ENCODE data around the gene DCAKD. TPM values are rescaled to one million over a fixed set of nuclear protein-coding genes. Genes with fewer than 3 reads are reported as not detected.
A peak's percentile ranks its signal among the peaks of the same experiment; 100 is the strongest.

Gene DCAKD
- total RNA-seq, 1 experiment from 2014 or later: 48.3 TPM

GRCh38 chr17:45040459-45040858 lies 11.0 kb downstream of the DCAKD start:
- Histone ChIP-seq H3K9me3 (ENCODE audit: control insufficient read depth, low read depth, low read length) (no peaks in the 10 kb centered on the region), H2AFZ (ENCODE audit: low read length) (no peak overlapping the region), H4K20me1 (ENCODE audit: control insufficient read depth, insufficient read depth, insufficient read length) (peaks cover 3% of the 10 kb centered on the region), H4K5ac (ENCODE audit: insufficient read length, low read depth, low read length) (no peak overlapping the region), H4K91ac (ENCODE audit: insufficient read length, low read depth, low read length) (no peak overlapping the region), H3K4me2 (ENCODE audit: insufficient read depth, insufficient read length, low read length) (no peak overlapping the region), H3K27ac (ENCODE audit: insufficient read length, low read depth, low read length) (no peak overlapping the region), H2BK20ac (ENCODE audit: low read depth, low read length, poor library complexity, severe bottlenecking) (no peak overlapping the region), H3T11ph (ENCODE audit: low read length) (no peak overlapping the region), H2BK5ac (ENCODE audit: insufficient read length, low read length) (no peak overlapping the region), H2BK120ac (ENCODE audit: low read depth, low read length, poor library complexity, severe bottlenecking) (no peak overlapping the region), H2AK5ac (ENCODE audit: insufficient read length, low read length) (no peak overlapping the region), H3K23me2 (ENCODE audit: insufficient read length, low read depth, low read length, poor library complexity, severe bottlenecking) (no peaks in the 10 kb centered on the region), H3K4ac (ENCODE audit: low read depth, low read length) (no peak overlapping the region), H2BK15ac (ENCODE audit: low read depth, low read length) (no peak overlapping the region), H4K8ac (replicated peaks; ENCODE audit: insufficient read length, low read depth, low read length) (no peak overlapping the region), H3K79me1 (ENCODE audit: insufficient read depth, low read depth, low read length, poor library complexity, severe bottlenecking) (peaks cover 8% of the 10 kb centered on the region), H3K9ac (ENCODE audit: extremely low read depth, insufficient read length, low read length) (no peak overlapping the region), H2BK12ac (ENCODE audit: insufficient read length, low read depth, low read length) (no peak overlapping the region), H3K79me2 (ENCODE audit: insufficient read depth, low read length) (no peaks in the 10 kb centered on the region; the same call in 1 of the 2 replicates), H3K23ac (ENCODE audit: insufficient read length, low read depth, low read length) (no peak overlapping the region), H3K27me3 (ENCODE audit: insufficient read depth, low read length) (no peaks in the 10 kb centered on the region), H3K56ac (ENCODE audit: insufficient read length, low read depth, low read length) (no peak overlapping the region), H3K18ac (ENCODE audit: insufficient read length, low read depth, low read length) (no peak overlapping the region), H3K14ac (ENCODE audit: insufficient read depth, low read length) (no peak overlapping the region), H3K4me1 (ENCODE audit: insufficient read depth, low read length) (peaks cover 5% of the 10 kb centered on the region; the same call in 1 of the 2 replicates)
- Mint-ChIP-seq H3K4me1 (peaks cover 29 to 42% of the 10 kb centered on the region in 2 experiments), H3K9me3 (no peaks in the 10 kb centered on the region), H3K4me3 (peak overlapping the region in 1 of 2 experiments; percentile 11; a peak in 1 of 5 replicates), H3K27me3 (ENCODE audit: low read depth) (no peaks in the 10 kb centered on the region), H3K27ac (peak overlapping the region in 2 of 3 experiments; percentile 57 to 89; a peak in 2 of 7 replicates), H3K36me3 (ENCODE audit: insufficient read depth in 1 of 3, low read depth in 3 of 3) (peaks cover 0 to 10% (median 0%) of the 10 kb centered on the region in 3 experiments; a peak in 5 of 7 replicates)
- DNase-seq: peak; percentile 94
- WGBS (ENCODE audit: extremely low coverage, insufficient read length, low lambda C conversion rate): no CpG with 5 or more reads among the region's 4 CpGs
- TF ChIP-seq, protein P1, sequence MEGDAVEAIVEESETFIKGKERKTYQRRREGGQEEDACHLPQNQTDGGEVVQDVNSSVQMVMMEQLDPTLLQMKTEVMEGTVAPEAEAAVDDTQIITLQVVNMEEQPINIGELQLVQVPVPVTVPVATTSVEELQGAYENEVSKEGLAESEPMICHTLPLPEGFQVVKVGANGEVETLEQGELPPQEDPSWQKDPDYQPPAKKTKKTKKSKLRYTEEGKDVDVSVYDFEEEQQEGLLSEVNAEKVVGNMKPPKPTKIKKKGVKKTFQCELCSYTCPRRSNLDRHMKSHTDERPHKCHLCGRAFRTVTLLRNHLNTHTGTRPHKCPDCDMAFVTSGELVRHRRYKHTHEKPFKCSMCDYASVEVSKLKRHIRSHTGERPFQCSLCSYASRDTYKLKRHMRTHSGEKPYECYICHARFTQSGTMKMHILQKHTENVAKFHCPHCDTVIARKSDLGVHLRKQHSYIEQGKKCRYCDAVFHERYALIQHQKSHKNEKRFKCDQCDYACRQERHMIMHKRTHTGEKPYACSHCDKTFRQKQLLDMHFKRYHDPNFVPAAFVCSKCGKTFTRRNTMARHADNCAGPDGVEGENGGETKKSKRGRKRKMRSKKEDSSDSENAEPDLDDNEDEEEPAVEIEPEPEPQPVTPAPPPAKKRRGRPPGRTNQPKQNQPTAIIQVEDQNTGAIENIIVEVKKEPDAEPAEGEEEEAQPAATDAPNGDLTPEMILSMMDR (conservative IDR thresholded peaks at IDR 0.05): no peak

Data from H9 (cell line).